Measurements from ENCODE around the gene HOXA5.

DNA sequence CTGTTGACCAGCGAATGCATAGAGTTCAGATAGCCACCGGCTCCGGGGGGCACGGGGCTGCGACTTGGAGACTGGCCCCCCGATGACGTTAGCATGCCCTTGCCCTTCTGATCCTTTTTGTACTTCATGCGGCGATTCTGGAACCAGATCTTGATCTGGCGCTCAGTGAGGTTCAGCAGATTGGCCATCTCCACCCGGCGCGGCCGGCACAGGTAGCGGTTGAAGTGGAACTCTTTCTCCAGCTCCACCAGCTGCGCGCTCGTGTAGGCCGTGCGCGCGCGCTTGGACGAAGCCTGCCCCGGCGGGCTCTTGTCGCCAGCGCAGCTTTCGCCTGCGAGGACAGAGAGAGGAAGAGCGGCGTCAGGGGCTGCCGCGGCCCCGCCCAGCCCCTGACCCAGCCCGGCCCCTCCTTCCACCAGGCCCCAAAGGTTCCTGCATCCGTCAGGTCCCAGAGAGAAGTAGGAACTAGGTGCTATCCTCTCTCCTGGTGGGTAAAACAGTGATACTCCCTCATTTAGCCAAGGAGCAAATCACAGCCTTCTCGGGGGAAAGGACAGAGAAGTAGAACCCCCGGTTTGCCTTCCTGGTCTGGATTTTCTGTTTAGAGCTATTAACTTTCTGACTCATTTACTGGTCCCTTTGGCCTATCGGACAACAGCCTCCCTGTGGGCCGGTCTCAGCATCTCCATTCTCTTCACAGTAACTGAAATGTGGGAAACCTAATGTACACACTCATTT, 34.9 kb downstream of the HOXA5 start:
- TF ChIP-seq SP1 (IDR thresholded peaks at IDR 0.05; ENCODE audit: low read depth): no peak
- no peak for TF ChIP-seq CTCF (IDR thresholded peaks at IDR 0.05 in 2 of 3, conservative IDR thresholded peaks at IDR 0.05 in 1 of 3; ENCODE audit: borderline replicate concordance in 1 of 3, insufficient read depth in 1 of 3, low read depth in 2 of 3, low read length in 2 of 3)
- TF ChIP-seq POLR2A (IDR thresholded peaks at IDR 0.05; ENCODE audit: borderline replicate concordance, extremely low read depth, insufficient read depth, insufficient read length): no peak
- TF ChIP-seq POLR2AphosphoS5 (IDR thresholded peaks at IDR 0.05; ENCODE audit: low read depth, low read length): no peak
- TF ChIP-seq, protein P1, sequence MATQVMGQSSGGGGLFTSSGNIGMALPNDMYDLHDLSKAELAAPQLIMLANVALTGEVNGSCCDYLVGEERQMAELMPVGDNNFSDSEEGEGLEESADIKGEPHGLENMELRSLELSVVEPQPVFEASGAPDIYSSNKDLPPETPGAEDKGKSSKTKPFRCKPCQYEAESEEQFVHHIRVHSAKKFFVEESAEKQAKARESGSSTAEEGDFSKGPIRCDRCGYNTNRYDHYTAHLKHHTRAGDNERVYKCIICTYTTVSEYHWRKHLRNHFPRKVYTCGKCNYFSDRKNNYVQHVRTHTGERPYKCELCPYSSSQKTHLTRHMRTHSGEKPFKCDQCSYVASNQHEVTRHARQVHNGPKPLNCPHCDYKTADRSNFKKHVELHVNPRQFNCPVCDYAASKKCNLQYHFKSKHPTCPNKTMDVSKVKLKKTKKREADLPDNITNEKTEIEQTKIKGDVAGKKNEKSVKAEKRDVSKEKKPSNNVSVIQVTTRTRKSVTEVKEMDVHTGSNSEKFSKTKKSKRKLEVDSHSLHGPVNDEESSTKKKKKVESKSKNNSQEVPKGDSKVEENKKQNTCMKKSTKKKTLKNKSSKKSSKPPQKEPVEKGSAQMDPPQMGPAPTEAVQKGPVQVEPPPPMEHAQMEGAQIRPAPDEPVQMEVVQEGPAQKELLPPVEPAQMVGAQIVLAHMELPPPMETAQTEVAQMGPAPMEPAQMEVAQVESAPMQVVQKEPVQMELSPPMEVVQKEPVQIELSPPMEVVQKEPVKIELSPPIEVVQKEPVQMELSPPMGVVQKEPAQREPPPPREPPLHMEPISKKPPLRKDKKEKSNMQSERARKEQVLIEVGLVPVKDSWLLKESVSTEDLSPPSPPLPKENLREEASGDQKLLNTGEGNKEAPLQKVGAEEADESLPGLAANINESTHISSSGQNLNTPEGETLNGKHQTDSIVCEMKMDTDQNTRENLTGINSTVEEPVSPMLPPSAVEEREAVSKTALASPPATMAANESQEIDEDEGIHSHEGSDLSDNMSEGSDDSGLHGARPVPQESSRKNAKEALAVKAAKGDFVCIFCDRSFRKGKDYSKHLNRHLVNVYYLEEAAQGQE (IDR thresholded peaks at IDR 0.05; ENCODE audit: low read depth): no peak
- no peak for TF ChIP-seq EZH2 (IDR thresholded peaks at IDR 0.05)
- no peak for TF ChIP-seq SIN3A (IDR thresholded peaks at IDR 0.05; ENCODE audit: low read depth)
- no peak for TF ChIP-seq EGR1 (IDR thresholded peaks at IDR 0.05; ENCODE audit: low read depth)
- TF ChIP-seq ZFX (IDR thresholded peaks at IDR 0.05): no peak
